ENCODE results near the gene FUNDC1. TPM values are rescaled to one million over a fixed set of nuclear protein-coding genes. Genes with fewer than 3 reads are reported as not detected.

Gene FUNDC1
- total RNA-seq, 2 donors from 2014 or later, result 11.8 to 24.0 TPM

Other genes with a start within 250 kb of the FUNDC1 start
- under 1 TPM; 0.53 to 0.79 TPM for gene EFHC2, start 199.2 kb downstream of the FUNDC1 start, total RNA-seq